HG03060 (cell line): ENCODE measurements around the gene BLZF1.
"Not testable (repeated sequence)": the region's sequence is repeated elsewhere in the genome, so short reads cannot be mapped to it uniquely, and the experiment has no call there.

Experiments used
- ATAC-seq: cut with Tn5 transposase; IDR thresholded peaks from one replicate; pipeline ENCODE4 v1.9.1; 2021; ENCODE audit warnings: low read depth, moderate number of reproducible peaks; ENCODE audit not compliant: unreplicated experiment

Gene BLZF1

GRCh38 chr1:169348383-169349036 is 19.5 kb upstream of the BLZF1 start:
- no peak for ATAC-seq

- no peak for ATAC-seq
Measured at GRCh38 chr1:169360415-169360814, 7.6 kb upstream of the BLZF1 start.

- no peak for ATAC-seq
Measured at GRCh38 chr1:169361281-169361680, 6.7 kb upstream of the BLZF1 start.

- ATAC-seq: peak; percentile 46
Measured at GRCh38 chr1:169363046-169363730, 4.8 kb upstream of the BLZF1 start.

GRCh38 chr1:169364948-169365347 is 3.0 kb upstream of the BLZF1 start:
- ATAC-seq: no peak

- ATAC-seq: no peak
Measured at GRCh38 chr1:169367096-169367685, 804 bp upstream of the BLZF1 start.

GRCh38 chr1:169368406-169368769 is 393 bp downstream of the BLZF1 start:
- no peak for ATAC-seq

GRCh38 chr1:169371404-169371803 is 3.4 kb downstream of the BLZF1 start:
- no peak for ATAC-seq

- ATAC-seq: no peak
Measured at GRCh38 chr1:169381162-169381561, 13.2 kb downstream of the BLZF1 start.

GRCh38 chr1:169383449-169383848 is 15.5 kb downstream of the BLZF1 start:
- no peak for ATAC-seq

- ATAC-seq: no peak
Measured at GRCh38 chr1:169387399-169387798, 19.4 kb downstream of the BLZF1 start.

GRCh38 chr1:169390303-169390702 is 22.3 kb downstream of the BLZF1 start:
- peak; percentile 77 for ATAC-seq

- ATAC-seq: no peak
Measured at GRCh38 chr1:169392406-169392805, 24.4 kb downstream of the BLZF1 start.

GRCh38 chr1:169395955-169396354 is 28.0 kb downstream of the BLZF1 start:
- ATAC-seq: no peak

- not testable (repeated sequence) for ATAC-seq
Measured at GRCh38 chr1:169402578-169402977, 34.6 kb downstream of the BLZF1 start.

- not testable (repeated sequence) for ATAC-seq
Measured at GRCh38 chr1:169408340-169408739, 40.3 kb downstream of the BLZF1 start.

- no peak for ATAC-seq
Measured at GRCh38 chr1:169414952-169415351, 47.0 kb downstream of the BLZF1 start.

- ATAC-seq: no peak
Measured at GRCh38 chr1:169421309-169421708, 53.3 kb downstream of the BLZF1 start.

- ATAC-seq: no peak
Measured at GRCh38 chr1:169426174-169426705, 58.2 kb downstream of the BLZF1 start.

GRCh38 chr1:169427081-169427641 is 59.2 kb downstream of the BLZF1 start, which contains the start of gene CCDC181:
Gene CCDC181 (minus strand): TSS chr1:169427474. CDS start chr1:169424927, 2,547 bp downstream.
- ATAC-seq: peak; percentile 49
